ENCODE data around the gene SLC22A15.

DNA sequence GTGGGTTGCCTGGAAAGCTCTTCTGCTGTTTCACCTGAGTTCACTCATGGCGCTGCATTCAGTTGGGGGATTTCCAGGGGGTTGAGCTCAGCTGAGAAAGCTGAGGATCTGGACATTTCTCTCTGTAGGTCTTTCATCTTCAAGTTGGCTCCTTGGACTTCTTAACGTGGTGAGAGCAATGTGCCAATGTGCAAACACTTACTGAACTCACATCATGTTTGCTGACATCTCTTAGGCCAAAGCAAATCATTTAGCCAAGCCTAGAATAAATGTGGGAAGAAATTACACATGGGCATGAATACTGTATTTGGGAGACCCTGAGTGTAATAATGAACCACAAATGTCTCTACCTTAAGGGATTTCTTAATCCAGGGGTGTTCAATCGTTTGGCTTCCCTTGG is 42.7 kb upstream of the SLC22A15 start:
- TF ChIP-seq, protein P1, sequence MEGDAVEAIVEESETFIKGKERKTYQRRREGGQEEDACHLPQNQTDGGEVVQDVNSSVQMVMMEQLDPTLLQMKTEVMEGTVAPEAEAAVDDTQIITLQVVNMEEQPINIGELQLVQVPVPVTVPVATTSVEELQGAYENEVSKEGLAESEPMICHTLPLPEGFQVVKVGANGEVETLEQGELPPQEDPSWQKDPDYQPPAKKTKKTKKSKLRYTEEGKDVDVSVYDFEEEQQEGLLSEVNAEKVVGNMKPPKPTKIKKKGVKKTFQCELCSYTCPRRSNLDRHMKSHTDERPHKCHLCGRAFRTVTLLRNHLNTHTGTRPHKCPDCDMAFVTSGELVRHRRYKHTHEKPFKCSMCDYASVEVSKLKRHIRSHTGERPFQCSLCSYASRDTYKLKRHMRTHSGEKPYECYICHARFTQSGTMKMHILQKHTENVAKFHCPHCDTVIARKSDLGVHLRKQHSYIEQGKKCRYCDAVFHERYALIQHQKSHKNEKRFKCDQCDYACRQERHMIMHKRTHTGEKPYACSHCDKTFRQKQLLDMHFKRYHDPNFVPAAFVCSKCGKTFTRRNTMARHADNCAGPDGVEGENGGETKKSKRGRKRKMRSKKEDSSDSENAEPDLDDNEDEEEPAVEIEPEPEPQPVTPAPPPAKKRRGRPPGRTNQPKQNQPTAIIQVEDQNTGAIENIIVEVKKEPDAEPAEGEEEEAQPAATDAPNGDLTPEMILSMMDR (IDR thresholded peaks at IDR 0.05), result no peak
- TF ChIP-seq POLR2AphosphoS5 (IDR thresholded peaks at IDR 0.05) (no peak), POLR2A (IDR thresholded peaks at IDR 0.05) (no peak)
